GM10847 (cell line): ENCODE data around the gene UBE2E2.

Experiments
- POLR2A ChIP-seq: IDR thresholded peaks from 2 replicates; pipeline ENCODE4 v1.6.1; 2011; ENCODE audit not compliant: insufficient read length; ENCODE audit errors: extremely low read depth

Gene UBE2E2

DNA sequence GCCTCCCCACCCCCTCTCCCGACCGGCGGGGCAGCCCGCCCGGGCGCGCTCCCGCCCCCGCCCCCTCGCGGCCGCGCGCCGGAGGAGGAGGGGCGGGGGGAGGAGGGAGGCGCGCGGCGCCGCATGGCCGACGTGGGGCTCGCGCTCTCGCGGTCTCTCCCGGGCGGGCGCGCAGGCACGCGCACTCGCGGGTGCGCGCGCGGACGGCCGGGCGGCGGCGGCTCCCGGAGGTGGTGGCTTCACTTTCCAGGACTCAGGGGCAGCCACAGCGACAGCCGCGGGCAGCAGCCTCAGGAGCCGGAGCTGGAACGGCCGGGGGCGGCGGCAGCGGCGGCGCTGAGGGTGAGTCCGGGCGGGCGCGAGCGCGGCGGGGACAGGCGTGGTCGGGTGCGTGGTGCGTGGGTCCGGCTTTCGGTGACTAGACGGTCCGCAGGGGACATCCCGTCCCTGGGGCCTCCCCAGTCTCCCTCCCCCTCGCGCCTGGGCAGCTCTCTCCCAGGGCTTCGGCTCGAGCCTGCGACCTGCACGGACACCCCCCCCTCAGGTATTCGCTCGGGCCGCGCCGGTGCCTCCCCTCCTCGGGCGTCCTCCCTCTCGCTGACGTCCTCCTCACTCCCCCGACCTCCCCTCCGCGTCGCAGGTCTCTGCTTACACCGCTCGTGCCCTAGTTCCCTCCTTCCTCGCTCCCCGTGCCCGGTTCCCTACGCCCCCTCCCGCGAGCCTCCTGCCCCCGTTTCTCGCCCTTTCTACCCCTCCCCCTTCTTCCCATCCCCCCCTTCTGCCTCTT is at the start of gene UBE2E2:
Gene UBE2E2 (plus strand): TSS at position 407 of the 787 bp plus-strand sequence.
- TF ChIP-seq POLR2A = peak; percentile 39

DNA sequence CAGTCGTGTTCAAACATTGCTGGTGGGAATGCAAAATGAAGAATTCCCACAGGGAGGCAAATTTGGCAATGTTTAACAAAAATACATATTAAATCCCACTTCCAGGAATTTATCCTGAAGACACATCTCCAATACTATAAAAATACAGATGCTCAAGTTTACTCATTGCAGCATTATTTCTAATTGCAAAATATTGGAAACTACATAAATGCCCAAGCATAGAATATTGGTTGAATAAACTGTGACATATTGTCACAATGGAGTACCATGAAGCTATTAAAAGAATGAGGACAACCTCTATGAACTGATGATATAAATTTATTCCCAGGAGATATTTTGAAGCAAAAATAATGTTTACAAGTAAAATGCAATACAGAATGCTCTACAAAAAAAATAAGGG is 49.7 kb upstream of the UBE2E2 start:
- TF ChIP-seq POLR2A = no peak

- no peak for TF ChIP-seq POLR2A
Observed at GRCh38 chr3:23157331-23157730, 45.8 kb upstream of the UBE2E2 start.

- TF ChIP-seq POLR2A = no peak
Observed at GRCh38 chr3:23159929-23160328, 43.2 kb upstream of the UBE2E2 start.

DNA sequence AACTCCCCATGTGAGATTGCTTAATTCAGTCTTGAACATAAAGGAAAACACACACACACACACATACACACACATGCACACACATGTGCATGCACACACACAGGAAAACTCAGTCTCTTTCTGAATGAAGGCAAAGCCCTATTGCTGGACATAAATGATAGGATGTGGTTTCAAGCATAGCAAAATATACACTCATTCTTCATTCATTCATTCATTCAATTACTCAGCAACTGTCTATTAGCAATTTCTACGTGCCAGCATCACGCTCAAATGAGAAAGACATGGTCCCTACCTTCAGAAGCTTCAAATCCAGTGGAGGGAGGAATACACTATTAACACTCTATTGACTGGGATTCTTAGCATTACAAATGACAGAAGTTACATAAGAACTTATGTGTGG is 41.8 kb upstream of the UBE2E2 start:
- no peak for TF ChIP-seq POLR2A

DNA sequence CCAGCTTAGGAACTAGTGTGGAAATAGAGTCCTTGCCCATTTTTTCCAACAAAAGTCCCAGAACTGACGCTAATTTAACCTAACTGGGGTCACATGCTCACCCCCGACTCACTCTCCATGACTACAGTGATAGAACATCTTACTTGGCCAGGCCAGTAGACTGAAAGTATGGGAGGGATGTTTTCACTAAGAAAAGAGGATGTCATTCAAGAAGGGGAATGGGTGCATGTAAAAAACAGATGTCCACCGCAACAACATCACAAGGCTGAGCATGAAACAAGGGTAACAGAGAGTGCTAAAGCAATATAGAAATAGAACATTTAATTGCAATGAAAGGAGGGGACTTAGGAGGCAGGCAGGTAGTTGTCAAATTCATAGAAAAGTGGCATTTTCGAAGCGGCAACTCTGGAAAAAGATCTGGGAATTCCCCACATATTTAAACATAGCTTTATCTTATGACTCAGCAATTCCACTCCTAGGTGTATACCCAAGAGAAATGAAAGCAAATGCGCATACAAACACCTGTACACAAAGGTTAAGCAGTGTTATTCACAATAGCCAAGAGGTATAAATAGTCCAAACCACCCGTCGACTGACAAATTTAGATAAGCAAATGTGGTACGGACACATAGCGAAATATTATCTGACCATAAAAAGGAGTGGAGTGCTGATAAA is 41.1 kb upstream of the UBE2E2 start:
- no peak for TF ChIP-seq POLR2A

- TF ChIP-seq POLR2A = no peak
Observed at GRCh38 chr3:23162934-23163333, 40.2 kb upstream of the UBE2E2 start.

GRCh38 chr3:23164746-23165145 is 38.4 kb upstream of the UBE2E2 start:
- TF ChIP-seq POLR2A = no peak

- TF ChIP-seq POLR2A = no peak
Observed at GRCh38 chr3:23165571-23165970, 37.6 kb upstream of the UBE2E2 start.

DNA sequence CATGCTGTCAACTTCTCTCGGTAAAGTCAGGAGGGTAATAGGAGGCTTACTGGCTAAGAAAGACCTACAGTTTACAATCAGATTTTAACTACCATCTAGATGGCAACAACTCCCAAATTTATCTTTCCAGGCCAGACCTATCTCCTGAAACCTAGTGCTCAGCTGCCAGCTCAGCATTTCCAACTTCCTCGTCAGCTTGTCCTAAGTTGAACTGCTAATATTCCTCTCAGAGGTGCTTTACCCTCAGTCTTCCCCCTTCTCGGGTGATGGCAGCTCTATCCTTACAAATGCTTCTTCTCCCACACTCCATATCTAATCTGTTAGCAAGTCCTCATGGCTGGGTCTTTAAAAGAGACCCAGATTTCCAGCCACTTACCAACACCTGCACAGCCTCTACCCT is 36.9 kb upstream of the UBE2E2 start:
- no peak for TF ChIP-seq POLR2A

DNA sequence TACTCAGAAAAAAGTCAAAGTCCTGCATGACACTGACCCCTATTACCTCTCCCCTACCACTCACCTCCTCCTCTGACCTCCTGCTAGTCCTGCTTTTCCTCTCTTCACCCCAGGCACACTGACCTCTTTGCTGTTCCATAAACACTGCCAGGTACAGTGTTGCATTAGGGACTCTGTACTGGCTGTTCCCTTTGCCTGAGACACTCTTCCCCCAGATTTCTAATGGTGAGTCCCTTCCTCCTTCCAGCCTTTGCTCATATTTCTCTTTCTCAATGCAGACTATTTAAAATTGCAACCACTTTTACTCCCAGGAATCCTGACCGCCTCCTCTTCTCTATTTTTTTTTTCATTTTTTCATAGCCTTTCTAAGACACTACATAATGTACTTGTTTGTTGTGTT is 36.3 kb upstream of the UBE2E2 start:
- no peak for TF ChIP-seq POLR2A

- TF ChIP-seq POLR2A = no peak
Observed at GRCh38 chr3:23169551-23169950, 33.6 kb upstream of the UBE2E2 start.

- TF ChIP-seq POLR2A = no peak
Observed at GRCh38 chr3:23170291-23170690, 32.8 kb upstream of the UBE2E2 start.

DNA sequence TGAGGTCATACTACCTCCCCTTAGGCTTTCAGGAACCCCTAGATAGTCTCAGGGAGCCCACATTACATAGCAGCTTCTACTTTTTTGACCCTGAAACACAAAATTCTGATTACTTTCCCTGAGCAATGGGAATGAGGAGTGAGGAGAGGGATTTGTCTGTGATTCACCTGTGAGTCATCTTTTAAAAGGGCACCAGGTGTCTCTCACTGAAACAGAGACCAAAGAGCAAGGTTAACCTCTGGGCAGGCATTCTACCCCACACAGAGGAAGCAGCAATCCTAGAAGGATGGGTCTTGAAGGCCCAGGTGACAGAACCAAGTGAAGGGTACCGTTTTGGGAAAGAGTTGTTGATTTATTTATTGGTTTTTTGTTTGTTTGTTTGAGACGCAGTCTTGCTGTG is 31.1 kb upstream of the UBE2E2 start:
- TF ChIP-seq POLR2A = no peak

- TF ChIP-seq POLR2A = no peak
Observed at GRCh38 chr3:23174426-23175039, 28.6 kb upstream of the UBE2E2 start.
